BJ (cell line): ENCODE measurements around the gene CISH. TPM values are rescaled to one million over a fixed set of nuclear protein-coding genes. Genes with fewer than 3 reads are reported as not detected.

Experiments used
- CTCF ChIA-PET: fragments of 350-600 bp; formaldehyde crosslinking; extraction: SDS; loops from one replicate; lab custom pipeline; 2021; ENCODE audit warnings: antibody characterized with exemption, inconsistent platforms; lab: Yijun Ruan, JAX
- POLR2A ChIA-PET: fragments of 300-600 bp; sonication (Branson Sonifier 250); formaldehyde crosslinking; extraction: SDS; loops from one replicate; lab custom pipeline; 2021; ENCODE audit warnings: antibody characterized with exemption; lab: Charles Lee
- DNase-seq: peaks from one replicate; pipeline ENCODE4 v3.0.0-alpha.2; 2011; ENCODE audit warnings: low read depth
- H3K27me3 ChIP-seq: 2 replicates; pipeline ENCODE4 v1.6.0; 2011; ENCODE audit warnings: low read length; ENCODE audit not compliant: control insufficient read depth, insufficient read depth
- H3K36me3 ChIP-seq: 2 replicates; pipeline ENCODE4 v1.5.1; 2011; ENCODE audit warnings: low read length; ENCODE audit not compliant: control insufficient read depth, insufficient read depth
- H3K4me3 ChIP-seq: 2 replicates; pipeline ENCODE4 v1.5.1; 2011; ENCODE audit warnings: low read depth, mild to moderate bottlenecking, control low read depth, low read length
- polyA plus RNA-seq: library from polyadenylated mRNA; depleted of rRNA; stranded (reverse); fragments of >200 nt; gene quantifications from 2 replicates; pipeline ENCODE4 v1.2.3, GENCODE V29; 2011
- TF ChIP-seq, protein P1 (sequence below): IDR thresholded peaks from 2 replicates; pipeline ENCODE4 v1.5.1; 2011; ENCODE audit warnings: low read depth, mild to moderate bottlenecking, control low read depth, inconsistent platforms, low read length, moderate library complexity; ENCODE audit not compliant: insufficient read depth

Gene CISH
- polyA plus RNA-seq, 1 experiment = 2.6 TPM

DNA sequence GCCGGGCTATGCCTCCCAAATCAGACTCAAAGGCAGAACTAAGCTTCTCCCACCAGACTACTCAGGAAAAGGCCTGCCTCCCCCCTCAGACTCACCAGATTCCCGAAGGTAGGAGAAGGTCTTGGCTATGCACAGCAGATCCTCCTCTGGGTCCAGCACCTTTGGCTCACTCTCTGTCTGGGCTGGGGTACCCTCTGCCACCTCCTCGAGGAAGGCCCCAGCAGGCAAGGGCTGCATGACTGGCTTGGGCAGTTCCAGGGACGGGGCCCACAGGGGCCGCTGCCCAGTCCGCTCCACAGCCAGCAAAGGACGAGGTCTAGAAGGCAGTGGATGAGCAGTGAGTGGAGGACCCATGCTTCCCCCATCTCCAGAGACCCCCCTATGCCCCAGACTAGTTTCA, 3.3 kb downstream of the CISH start:
- Histone ChIP-seq H3K27me3 (no peaks in the 10 kb centered on the region), H3K36me3 (peaks cover 9% of the 10 kb centered on the region), H3K4me3 (no peak overlapping the region)
- ChIA-PET POLR2A (no interaction called here), CTCF (interaction anchor here (15.0 kb wide), 1 partner anchor 35 kb away, joined by 479 read pairs; the partner anchor contains the start of genes C3orf18 and HEMK1)
- TF ChIP-seq, protein P1, sequence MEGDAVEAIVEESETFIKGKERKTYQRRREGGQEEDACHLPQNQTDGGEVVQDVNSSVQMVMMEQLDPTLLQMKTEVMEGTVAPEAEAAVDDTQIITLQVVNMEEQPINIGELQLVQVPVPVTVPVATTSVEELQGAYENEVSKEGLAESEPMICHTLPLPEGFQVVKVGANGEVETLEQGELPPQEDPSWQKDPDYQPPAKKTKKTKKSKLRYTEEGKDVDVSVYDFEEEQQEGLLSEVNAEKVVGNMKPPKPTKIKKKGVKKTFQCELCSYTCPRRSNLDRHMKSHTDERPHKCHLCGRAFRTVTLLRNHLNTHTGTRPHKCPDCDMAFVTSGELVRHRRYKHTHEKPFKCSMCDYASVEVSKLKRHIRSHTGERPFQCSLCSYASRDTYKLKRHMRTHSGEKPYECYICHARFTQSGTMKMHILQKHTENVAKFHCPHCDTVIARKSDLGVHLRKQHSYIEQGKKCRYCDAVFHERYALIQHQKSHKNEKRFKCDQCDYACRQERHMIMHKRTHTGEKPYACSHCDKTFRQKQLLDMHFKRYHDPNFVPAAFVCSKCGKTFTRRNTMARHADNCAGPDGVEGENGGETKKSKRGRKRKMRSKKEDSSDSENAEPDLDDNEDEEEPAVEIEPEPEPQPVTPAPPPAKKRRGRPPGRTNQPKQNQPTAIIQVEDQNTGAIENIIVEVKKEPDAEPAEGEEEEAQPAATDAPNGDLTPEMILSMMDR = no peak
- DNase-seq = no peak

DNA sequence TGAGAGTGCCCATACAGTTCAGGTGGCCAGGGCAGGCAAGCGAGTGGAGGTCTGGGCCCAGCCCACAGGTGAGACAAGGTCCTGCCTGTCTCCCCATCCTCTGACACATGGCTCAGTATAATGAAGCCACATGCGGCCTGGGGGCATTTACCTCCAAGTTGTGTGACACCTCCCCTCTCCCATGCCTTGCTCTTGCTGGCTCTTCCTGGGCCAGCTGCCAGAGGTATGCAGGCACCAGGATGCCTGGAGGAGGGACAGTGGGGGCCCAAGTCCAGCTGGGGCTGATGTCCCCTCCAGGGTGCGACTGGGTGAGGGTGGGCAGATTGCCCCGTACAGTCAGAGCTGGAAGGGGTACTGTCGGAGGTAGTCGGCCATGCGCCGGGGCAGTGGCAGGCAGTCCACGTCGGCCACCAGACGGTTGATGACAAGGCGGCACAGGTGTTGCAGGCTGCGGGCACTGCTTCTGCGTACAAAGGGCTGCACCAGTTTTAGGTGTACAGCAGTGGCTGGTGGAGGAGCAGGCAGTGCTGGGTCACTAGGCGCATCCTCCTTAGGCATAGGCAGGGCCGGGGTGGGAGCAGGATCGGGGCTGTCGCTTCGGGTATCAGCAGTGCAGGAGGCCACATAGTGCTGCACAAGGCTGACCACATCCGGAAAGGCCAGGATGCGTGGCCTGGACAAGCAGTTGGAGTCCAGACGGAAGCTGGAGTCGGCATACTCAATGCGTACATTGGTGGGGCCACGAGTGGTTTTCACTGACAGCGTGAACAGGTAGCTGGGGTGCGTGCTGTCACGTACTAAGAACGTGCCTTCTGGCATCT, 4.1 kb downstream of the CISH start:
- ChIA-PET CTCF (interaction anchor here (15.0 kb wide), 1 partner anchor 35 kb away, joined by 479 read pairs; the partner anchor contains the start of genes C3orf18 and HEMK1), POLR2A (no interaction called here)
- H3K4me3 ChIP-seq = no peak overlapping the region
- TF ChIP-seq, protein P1 = no peak
- H3K27me3 ChIP-seq = no peaks in the 10 kb centered on the region
- DNase-seq = no peak
- peaks cover 9% of the 10 kb centered on the region for H3K36me3 ChIP-seq

DNA sequence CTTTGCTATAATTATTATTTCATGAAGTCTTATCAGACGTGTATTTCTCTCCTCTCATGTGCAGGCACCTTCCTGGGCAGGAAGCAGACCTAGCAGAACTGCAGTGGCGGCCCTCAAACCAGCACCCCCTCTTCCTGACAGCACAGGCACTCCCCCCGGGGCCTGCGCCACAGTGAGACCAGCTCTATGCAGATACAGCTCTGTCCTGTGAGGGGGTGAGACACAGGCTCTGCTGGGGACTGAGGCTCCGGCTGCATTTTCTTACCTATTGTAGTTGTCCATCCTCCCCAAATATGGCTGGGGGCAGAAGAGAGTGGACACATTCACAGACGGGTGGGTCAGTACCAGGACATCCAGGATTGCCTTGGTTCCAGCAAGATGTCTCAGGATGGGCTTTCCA, 5.0 kb downstream of the CISH start:
- Histone ChIP-seq H3K36me3 (peaks cover 9% of the 10 kb centered on the region), H3K4me3 (no peak overlapping the region), H3K27me3 (no peaks in the 10 kb centered on the region)
- POLR2A ChIA-PET = no interaction called here
- DNase-seq = no peak
- CTCF ChIA-PET = interaction anchor here (8.4 to 15.0 kb wide), 2 partner anchors 8 to 34 kb away, joined by 64 to 479 read pairs; partner anchors contain the start of genes C3orf18, HEMK1 and MAPKAPK3
- TF ChIP-seq, protein P1 = no peak

DNA sequence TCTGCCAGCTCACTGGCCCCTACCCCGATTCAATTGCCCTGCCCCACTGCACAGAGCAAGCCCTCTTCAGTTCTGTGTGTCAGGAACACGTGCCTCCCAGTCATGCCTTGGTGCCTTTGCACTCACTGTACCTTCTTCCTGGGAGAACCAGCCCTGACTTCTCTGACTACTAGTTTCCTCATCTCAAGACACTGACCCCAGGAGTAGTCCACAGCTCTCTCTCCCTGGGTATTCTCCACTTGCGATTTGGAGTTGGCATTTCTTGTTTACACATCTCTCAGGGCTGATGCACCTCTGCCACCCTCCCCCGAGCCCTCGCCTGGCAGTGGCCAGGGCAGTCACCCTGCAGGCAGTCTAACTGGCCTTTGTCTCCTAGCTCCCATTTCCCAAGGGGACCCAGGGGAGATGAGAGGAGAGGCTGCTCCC, 5.7 kb downstream of the CISH start:
- no peak for DNase-seq
- ChIA-PET POLR2A (no interaction called here), CTCF (interaction anchor here (8.4 to 15.0 kb wide), 2 partner anchors 9 to 33 kb away, joined by 64 to 479 read pairs; partner anchors contain the start of genes C3orf18, HEMK1 and MAPKAPK3)
- Histone ChIP-seq H3K36me3 (peaks cover 9% of the 10 kb centered on the region), H3K4me3 (no peak overlapping the region), H3K27me3 (no peaks in the 10 kb centered on the region)
- TF ChIP-seq, protein P1 = no peak
